Type B pancreatic cell (in vitro differentiated cells): Measurements from ENCODE around the gene SHCBP1. TPM values are rescaled to one million over a fixed set of nuclear protein-coding genes. Genes with fewer than 3 reads are reported as not detected.

Experiments
- DNase-seq: peaks from one replicate; pipeline ENCODE4 v3.0.0; 2021; ENCODE audit warnings: mixed read lengths; ENCODE audit not compliant: unreplicated experiment; ENCODE audit errors: extremely low spot score
- H3K27ac Mint-ChIP-seq: 2 replicates; pipeline ENCODE4 v1.8.0; 2021; ENCODE audit warnings: mild to moderate bottlenecking, mixed read lengths
- H3K27me3 Mint-ChIP-seq: 2 replicates; pipeline ENCODE4 v1.8.0; 2021; ENCODE audit warnings: mixed read lengths
- H3K36me3 Mint-ChIP-seq: 2 replicates; pipeline ENCODE4 v1.8.0; 2021; ENCODE audit warnings: mixed read lengths
- H3K4me1 Mint-ChIP-seq: one replicate; pipeline ENCODE4 v1.8.0; 2021; ENCODE audit warnings: mixed read lengths; ENCODE audit not compliant: unreplicated experiment
- H3K4me3 Mint-ChIP-seq: 2 replicates; pipeline ENCODE4 v1.8.0; 2021; ENCODE audit warnings: mild to moderate bottlenecking, mixed read lengths
- H3K9me3 Mint-ChIP-seq: 2 replicates; pipeline ENCODE4 v1.8.0; 2021; ENCODE audit warnings: mixed read lengths
- total RNA-seq: library from RNA; stranded (reverse); gene quantifications from 2 replicates; pipeline ENCODE4 v1.2.1, GENCODE V29; 2021; ENCODE audit warnings: low replicate concordance
- TF ChIP-seq, protein P1 (sequence below): fragments of 200-600 bp; sonication (generic); conservative IDR thresholded peaks from 2 replicates; pipeline ENCODE4 v1.5.0; 2021; ENCODE audit warnings: antibody characterized with exemption, mild to moderate bottlenecking

Gene SHCBP1
- total RNA-seq, 1 donor from 2014 or later, result 12.7 TPM

DNA sequence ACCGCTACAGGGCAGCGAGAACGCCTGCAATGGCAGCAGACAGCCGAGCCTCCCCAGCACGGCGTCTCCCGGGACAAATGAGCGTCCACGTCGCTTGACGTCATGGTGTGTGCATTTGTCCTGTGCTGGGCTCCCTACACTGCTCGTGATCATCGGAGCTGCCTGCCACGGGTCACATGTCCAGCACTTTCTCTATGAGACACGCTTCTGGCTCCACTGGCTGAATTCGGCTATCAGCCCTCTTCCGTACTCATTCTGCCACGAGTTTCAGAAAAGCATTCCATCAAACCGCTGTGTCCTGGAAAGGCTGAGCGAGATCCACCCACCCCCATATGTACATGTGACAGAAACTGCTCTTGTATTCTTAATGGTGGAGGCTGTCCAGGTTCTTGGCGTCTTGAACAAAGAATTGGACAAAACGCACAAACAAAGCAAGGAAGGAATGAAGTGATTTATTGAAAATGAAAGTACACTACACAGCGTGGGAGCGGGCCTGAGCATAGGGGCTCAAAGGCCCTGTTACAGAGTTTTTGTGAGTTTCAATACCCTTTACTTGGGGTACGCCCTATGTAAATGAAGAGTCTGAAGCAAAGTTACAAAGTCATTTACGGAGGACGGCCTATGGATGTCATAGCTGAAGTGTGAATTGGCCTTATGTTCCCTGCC is 28.5 kb upstream of the SHCBP1 start:
- no peaks in the 10 kb centered on the region for H3K4me1 Mint-ChIP-seq
- no peak for DNase-seq
- H3K4me3 Mint-ChIP-seq, result no peak overlapping the region

GRCh38 chr16:46648656-46649055 is 27.5 kb upstream of the SHCBP1 start:
- Mint-ChIP-seq H3K4me3 (no peak overlapping the region), H3K4me1 (no peaks in the 10 kb centered on the region), H3K27ac (no peak overlapping the region), H3K36me3 (peaks cover 4% of the 10 kb centered on the region), H3K9me3 (no peaks in the 10 kb centered on the region), H3K27me3 (no peaks in the 10 kb centered on the region)
- TF ChIP-seq, protein P1, sequence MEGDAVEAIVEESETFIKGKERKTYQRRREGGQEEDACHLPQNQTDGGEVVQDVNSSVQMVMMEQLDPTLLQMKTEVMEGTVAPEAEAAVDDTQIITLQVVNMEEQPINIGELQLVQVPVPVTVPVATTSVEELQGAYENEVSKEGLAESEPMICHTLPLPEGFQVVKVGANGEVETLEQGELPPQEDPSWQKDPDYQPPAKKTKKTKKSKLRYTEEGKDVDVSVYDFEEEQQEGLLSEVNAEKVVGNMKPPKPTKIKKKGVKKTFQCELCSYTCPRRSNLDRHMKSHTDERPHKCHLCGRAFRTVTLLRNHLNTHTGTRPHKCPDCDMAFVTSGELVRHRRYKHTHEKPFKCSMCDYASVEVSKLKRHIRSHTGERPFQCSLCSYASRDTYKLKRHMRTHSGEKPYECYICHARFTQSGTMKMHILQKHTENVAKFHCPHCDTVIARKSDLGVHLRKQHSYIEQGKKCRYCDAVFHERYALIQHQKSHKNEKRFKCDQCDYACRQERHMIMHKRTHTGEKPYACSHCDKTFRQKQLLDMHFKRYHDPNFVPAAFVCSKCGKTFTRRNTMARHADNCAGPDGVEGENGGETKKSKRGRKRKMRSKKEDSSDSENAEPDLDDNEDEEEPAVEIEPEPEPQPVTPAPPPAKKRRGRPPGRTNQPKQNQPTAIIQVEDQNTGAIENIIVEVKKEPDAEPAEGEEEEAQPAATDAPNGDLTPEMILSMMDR, result peak; percentile 38
- DNase-seq, result no peak

More for the DNA sequence above, 28.5 kb upstream of the SHCBP1 start:
- Mint-ChIP-seq H3K9me3 (no peaks in the 10 kb centered on the region), H3K27ac (no peak overlapping the region), H3K27me3 (no peaks in the 10 kb centered on the region), H3K36me3 (peaks cover 4% of the 10 kb centered on the region)
- TF ChIP-seq, protein P1, result no peak

DNA sequence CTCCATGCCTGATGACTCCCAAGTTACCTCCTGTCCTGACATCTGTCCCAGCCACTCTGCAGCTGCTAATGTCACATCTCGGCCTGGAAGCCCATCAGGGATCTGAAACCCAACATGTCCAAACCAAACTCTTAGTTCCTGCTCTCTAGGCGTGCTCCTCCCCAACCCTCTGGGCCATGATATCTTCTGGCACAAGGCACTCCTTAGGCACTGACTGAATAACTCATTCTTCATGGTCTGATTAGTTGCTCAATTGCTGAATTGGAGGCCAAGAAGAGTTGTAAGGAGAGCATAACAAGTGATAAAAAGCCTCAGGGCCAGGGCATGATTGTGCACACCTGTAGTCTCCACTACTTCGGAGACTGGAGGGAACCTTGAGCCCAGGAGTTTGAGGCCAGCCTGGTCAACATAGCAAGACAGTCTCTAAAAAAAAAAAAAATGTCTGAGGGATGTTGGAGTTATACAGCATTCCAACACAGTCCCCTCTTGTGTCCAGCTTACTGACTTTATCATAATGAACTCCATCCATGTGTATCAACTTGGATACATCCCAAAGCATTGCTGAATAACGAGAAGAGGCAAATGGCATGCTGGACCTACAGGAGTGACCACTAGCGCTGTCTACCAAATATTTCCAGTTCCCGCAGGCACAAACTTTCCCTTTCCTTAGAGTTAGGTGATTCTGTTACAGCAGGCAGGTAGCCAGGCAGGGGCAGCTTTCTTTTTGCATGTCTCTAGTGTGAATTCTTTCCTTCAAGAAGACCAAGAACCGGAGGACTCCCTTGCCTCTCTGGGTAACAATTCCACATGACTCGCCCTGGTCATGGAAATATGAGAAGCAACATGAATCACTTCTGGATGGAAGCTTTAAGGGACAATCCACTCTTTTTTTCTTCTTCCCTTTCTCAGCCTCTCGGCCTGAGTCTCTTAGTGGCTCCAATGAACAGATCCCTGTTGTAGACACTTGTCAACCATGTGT is 18.1 kb upstream of the SHCBP1 start:
- H3K4me3 Mint-ChIP-seq, result no peak overlapping the region
- H3K9me3 Mint-ChIP-seq, result no peaks in the 10 kb centered on the region
- no peaks in the 10 kb centered on the region for H3K36me3 Mint-ChIP-seq
- TF ChIP-seq, protein P1, result no peak
- DNase-seq, result no peak
- peaks cover 12% of the 10 kb centered on the region for H3K27me3 Mint-ChIP-seq
- H3K27ac Mint-ChIP-seq, result no peak overlapping the region
- no peaks in the 10 kb centered on the region for H3K4me1 Mint-ChIP-seq

DNA sequence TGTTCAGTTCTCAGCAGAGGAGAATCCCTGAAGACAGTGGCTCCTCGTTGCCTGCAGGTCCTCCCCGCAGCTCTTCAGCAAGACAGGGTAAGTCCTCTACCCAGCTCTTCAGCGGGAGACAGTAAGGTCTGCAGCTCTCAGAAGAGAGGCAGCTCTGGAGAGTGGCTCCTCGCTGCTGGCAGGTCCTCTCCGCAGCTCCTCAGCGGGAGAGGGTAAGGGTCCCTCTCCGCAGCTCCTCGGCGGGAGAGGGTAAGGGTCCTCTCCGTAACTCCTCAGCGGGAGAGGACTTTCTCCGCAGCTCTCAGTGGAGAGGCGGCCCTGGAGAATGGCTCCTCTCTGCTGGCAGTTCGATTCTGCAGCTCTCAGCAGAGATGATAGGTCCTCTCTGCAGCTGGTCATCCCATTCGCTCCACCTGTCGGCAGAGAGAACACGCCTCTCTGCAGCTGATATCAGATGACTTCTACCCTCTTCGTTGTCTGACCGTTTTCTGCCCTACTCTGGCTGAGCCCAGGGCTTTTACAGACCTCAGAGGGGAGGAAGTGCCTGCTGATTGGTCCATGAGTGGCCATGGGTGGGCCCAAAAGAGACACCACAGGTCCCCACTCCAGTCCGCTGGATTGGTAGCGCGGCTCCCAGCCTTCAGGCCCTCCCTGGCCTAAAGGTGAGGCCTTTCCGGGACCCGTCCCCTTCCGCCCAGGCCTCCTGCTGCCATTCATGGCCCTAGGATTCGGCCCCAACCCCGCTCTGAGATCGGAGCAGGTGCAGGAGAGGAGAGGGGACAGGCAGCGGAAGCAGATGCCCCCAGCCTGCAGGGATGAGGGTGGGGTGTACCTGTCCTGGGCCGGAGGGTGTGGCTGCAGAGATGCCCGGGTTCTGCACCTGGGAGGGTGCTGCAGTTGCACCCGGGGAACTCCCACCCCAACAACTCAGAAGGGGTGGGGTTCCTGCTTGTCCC is 11.9 kb upstream of the SHCBP1 start:
- H3K9me3 Mint-ChIP-seq, result no peaks in the 10 kb centered on the region
- TF ChIP-seq, protein P1, result no peak
- H3K4me1 Mint-ChIP-seq, result no peaks in the 10 kb centered on the region
- DNase-seq, result no peak
- H3K27ac Mint-ChIP-seq, result no peak overlapping the region
- no peaks in the 10 kb centered on the region for H3K36me3 Mint-ChIP-seq
- H3K27me3 Mint-ChIP-seq, result peaks cover 22% of the 10 kb centered on the region
- peak overlapping the region; percentile 70 for H3K4me3 Mint-ChIP-seq
